ENCODE results near the gene TNFSF15. TPM values are rescaled to one million over a fixed set of nuclear protein-coding genes. Genes with fewer than 3 reads are reported as not detected.

Gene TNFSF15
- total RNA-seq, 1 experiment from 2014 or later = not detected

DNA sequence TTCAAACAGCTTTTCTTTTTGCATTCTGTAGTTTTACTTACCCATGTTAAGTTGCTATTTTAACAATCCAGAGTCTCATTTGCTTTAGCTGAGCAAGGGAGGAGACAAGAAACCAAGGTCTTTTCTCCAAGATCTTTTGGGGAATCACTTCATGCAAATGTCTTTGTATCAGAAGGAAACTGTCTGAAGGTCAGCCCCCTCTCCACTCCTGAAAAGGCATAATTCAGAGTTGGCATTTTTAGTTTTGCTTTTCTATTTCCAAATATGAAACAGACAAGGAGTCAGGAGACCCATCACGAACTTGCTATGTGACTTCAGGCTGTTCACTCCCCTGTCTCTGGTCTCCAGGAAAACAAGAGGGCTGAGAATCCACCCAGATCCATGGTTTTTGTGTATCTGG lies 12.3 kb upstream of the TNFSF15 start:
- H3K18ac ChIP-seq (ENCODE audit: insufficient read length, low read depth, low read length) = no peak overlapping the region
- no peaks in the 10 kb centered on the region for H3K9me3 ChIP-seq (ENCODE audit: control insufficient read depth, low read depth, low read length)
- no peak overlapping the region for H3T11ph ChIP-seq (ENCODE audit: low read length)
- H2BK120ac ChIP-seq (ENCODE audit: low read depth, low read length, poor library complexity, severe bottlenecking) = no peak overlapping the region
- no peaks in the 10 kb centered on the region for H3K4me1 ChIP-seq (ENCODE audit: insufficient read depth, low read length)
- H3K79me1 ChIP-seq (ENCODE audit: insufficient read depth, low read depth, low read length, poor library complexity, severe bottlenecking) = no peaks in the 10 kb centered on the region
- H2BK20ac ChIP-seq (ENCODE audit: low read depth, low read length, poor library complexity, severe bottlenecking) = no peak overlapping the region
- H3K4ac ChIP-seq (ENCODE audit: low read depth, low read length) = no peak overlapping the region
- H3K27me3 ChIP-seq (ENCODE audit: insufficient read depth, low read length) = no peaks in the 10 kb centered on the region; the same call in 1 of the 2 replicates
- H3K36me3 Mint-ChIP-seq (ENCODE audit: insufficient read depth in 1 of 3, low read depth in 3 of 3) = no peaks in the 10 kb centered on the region
- H3K27ac Mint-ChIP-seq = no peak overlapping the region
- H3K23me2 ChIP-seq (ENCODE audit: insufficient read length, low read depth, low read length, poor library complexity, severe bottlenecking) = no peaks in the 10 kb centered on the region
- H2BK15ac ChIP-seq (ENCODE audit: low read depth, low read length) = no peak overlapping the region
- H4K8ac ChIP-seq (replicated peaks; ENCODE audit: insufficient read length, low read depth, low read length) = no peak overlapping the region
- no peaks in the 10 kb centered on the region for H3K9me3 Mint-ChIP-seq
- H2BK12ac ChIP-seq (ENCODE audit: insufficient read length, low read depth, low read length) = no peak overlapping the region
- no peak overlapping the region for H3K27ac ChIP-seq (ENCODE audit: insufficient read length, low read depth, low read length)
- no peak overlapping the region for H3K56ac ChIP-seq (ENCODE audit: insufficient read length, low read depth, low read length)
- no CpG with 5 or more reads among the region's 1 CpG for WGBS (ENCODE audit: extremely low coverage, insufficient read length, low lambda C conversion rate)
- no peaks in the 10 kb centered on the region for H3K4me1 Mint-ChIP-seq
- no peak for DNase-seq
- no peak overlapping the region for H2AFZ ChIP-seq (ENCODE audit: low read length)
- no peak overlapping the region for H3K4me2 ChIP-seq (ENCODE audit: insufficient read depth, insufficient read length, low read length)
- no peak overlapping the region for H4K91ac ChIP-seq (ENCODE audit: insufficient read length, low read depth, low read length)
- H3K14ac ChIP-seq (ENCODE audit: insufficient read depth, low read length) = no peak overlapping the region
- no peak overlapping the region for H3K23ac ChIP-seq (ENCODE audit: insufficient read length, low read depth, low read length)
- no peak overlapping the region for H3K4me3 Mint-ChIP-seq
- no peak overlapping the region for H4K5ac ChIP-seq (ENCODE audit: insufficient read length, low read depth, low read length)
- no peaks in the 10 kb centered on the region for H4K20me1 ChIP-seq (ENCODE audit: control insufficient read depth, insufficient read depth, insufficient read length)
- no peak overlapping the region for H2BK5ac ChIP-seq (ENCODE audit: insufficient read length, low read length)
- TF ChIP-seq CTCF (conservative IDR thresholded peaks at IDR 0.05) = no peak
- no peak overlapping the region for H2AK5ac ChIP-seq (ENCODE audit: insufficient read length, low read length)
- H3K27me3 Mint-ChIP-seq (ENCODE audit: low read depth) = peaks cover 32% of the 10 kb centered on the region
- H3K9ac ChIP-seq (ENCODE audit: extremely low read depth, insufficient read length, low read length) = no peak overlapping the region
- H3K79me2 ChIP-seq (ENCODE audit: insufficient read depth, low read length) = no peaks in the 10 kb centered on the region
